ENCODE results near the gene SMCHD1. TPM values are rescaled to one million over a fixed set of nuclear protein-coding genes. Genes with fewer than 3 reads are reported as not detected.

The SMCHD1 gene
- total and polyA plus RNA-seq, 3 donors from 2014 or later, result 46.6 to 111 (median 87.2) TPM

DNA sequence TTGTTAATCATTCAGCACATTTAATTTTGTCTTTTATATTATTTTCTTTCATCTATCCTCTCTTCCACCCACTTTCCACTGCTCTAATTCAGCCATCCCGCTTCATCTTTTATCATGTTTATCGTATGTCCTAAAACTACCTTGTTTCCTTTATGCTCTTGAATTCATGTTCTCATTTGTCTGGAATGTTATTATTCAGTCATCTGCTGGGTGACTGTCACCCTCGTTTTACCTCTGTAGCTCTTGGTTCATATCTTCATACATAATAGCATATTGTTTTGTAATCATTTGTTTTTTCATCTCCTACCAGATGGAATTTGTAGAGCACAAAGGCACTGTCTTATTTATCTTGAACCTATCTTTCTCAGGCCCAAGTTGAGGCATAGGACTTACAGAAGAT, 37.0 kb downstream of the SMCHD1 start:
- 56 to 82% methylated on average over 3 of the region's 3 CpGs for WGBS, 2 donors
- intact Hi-C loops (cut with DNase I; ENCODE audit: low total_unique reads), result no loop called here
- no peak for DNase-seq
- Histone ChIP-seq H3K4me3 (no peak overlapping the region), H3K27ac (no peak overlapping the region), H3K4me1 (no peaks in the 10 kb centered on the region), H3K27me3 (no peaks in the 10 kb centered on the region), H3K9me3 (no peaks in the 10 kb centered on the region), H3K36me3 (ENCODE audit: low read depth, missing control alignments) (no peaks in the 10 kb centered on the region)
- TF ChIP-seq POLR2A (IDR thresholded peaks at IDR 0.05), result no peak
- TF ChIP-seq, protein P1, sequence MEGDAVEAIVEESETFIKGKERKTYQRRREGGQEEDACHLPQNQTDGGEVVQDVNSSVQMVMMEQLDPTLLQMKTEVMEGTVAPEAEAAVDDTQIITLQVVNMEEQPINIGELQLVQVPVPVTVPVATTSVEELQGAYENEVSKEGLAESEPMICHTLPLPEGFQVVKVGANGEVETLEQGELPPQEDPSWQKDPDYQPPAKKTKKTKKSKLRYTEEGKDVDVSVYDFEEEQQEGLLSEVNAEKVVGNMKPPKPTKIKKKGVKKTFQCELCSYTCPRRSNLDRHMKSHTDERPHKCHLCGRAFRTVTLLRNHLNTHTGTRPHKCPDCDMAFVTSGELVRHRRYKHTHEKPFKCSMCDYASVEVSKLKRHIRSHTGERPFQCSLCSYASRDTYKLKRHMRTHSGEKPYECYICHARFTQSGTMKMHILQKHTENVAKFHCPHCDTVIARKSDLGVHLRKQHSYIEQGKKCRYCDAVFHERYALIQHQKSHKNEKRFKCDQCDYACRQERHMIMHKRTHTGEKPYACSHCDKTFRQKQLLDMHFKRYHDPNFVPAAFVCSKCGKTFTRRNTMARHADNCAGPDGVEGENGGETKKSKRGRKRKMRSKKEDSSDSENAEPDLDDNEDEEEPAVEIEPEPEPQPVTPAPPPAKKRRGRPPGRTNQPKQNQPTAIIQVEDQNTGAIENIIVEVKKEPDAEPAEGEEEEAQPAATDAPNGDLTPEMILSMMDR (IDR thresholded peaks at IDR 0.05), result no peak

DNA sequence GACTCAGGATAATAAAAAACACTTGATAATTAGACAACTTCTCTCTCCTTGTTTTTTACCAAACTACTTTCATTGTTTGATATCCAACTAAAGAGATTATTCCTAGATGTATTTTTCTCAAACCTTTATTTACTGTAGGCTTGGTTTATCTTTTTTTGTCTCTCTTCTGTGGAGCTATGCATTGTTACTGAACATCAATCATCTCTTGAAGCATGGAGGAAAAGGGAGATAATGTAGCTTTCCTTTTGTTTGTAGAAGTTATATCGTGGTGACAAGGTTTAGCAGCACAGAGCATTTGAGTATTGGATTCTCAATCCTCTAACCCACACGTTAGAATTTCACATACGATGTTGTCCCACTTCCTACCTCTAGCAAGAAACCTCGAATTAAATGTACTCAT, 41.7 kb downstream of the SMCHD1 start:
- H3K27ac ChIP-seq, result no peak overlapping the region
- WGBS, 2 donors, result 88% methylated on average over 4 of the region's 4 CpGs
- TF ChIP-seq, protein P1 (IDR thresholded peaks at IDR 0.05), result no peak
- TF ChIP-seq POLR2A (IDR thresholded peaks at IDR 0.05), result no peak
- intact Hi-C loops (cut with DNase I; ENCODE audit: low total_unique reads), result no loop called here
- H3K36me3 ChIP-seq (ENCODE audit: low read depth, missing control alignments), result no peaks in the 10 kb centered on the region
- no peak overlapping the region for H3K4me3 ChIP-seq
- no peak for DNase-seq
- H3K4me1 ChIP-seq, result no peaks in the 10 kb centered on the region
- no peaks in the 10 kb centered on the region for H3K27me3 ChIP-seq
- no peaks in the 10 kb centered on the region for H3K9me3 ChIP-seq

- TF ChIP-seq, protein P1 (IDR thresholded peaks at IDR 0.05), result no peak
- no peak for TF ChIP-seq POLR2A (IDR thresholded peaks at IDR 0.05)
- no peaks in the 10 kb centered on the region for H3K4me1 ChIP-seq
- intact Hi-C loops (cut with DNase I; ENCODE audit: low total_unique reads), result no loop called here
- no peaks in the 10 kb centered on the region for H3K9me3 ChIP-seq
- 61 to 65% methylated on average over 3 of the region's 3 CpGs for WGBS, 2 donors
- DNase-seq, result no peak
- no peaks in the 10 kb centered on the region for H3K27me3 ChIP-seq
- no peak overlapping the region for H3K27ac ChIP-seq
- no peak overlapping the region for H3K4me3 ChIP-seq
- H3K36me3 ChIP-seq (ENCODE audit: low read depth, missing control alignments), result no peaks in the 10 kb centered on the region
Observed at GRCh38 chr18:2699001-2699400, 43.5 kb downstream of the SMCHD1 start.

DNA sequence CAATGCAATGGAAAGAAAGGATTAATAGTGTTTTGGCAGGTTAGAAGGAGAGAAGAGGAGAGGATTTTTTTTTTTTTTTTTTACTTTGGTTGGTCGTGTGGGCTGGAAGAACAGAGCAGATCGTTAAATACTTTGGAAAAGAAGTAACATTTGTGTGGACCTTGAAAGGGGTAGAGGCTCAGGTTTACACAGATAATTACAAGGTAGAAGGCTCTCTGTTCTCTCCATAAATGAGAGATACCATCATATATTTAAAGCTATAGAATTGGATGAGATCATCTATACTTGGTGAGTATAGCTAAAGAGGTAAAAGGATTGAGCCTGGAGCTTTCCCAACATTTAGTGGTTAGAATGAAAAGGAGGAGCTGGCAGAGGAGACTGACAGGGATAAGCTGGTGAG, 49.0 kb downstream of the SMCHD1 start:
- Histone ChIP-seq H3K27ac (no peak overlapping the region), H3K27me3 (no peaks in the 10 kb centered on the region), H3K36me3 (ENCODE audit: low read depth, missing control alignments) (no peaks in the 10 kb centered on the region), H3K9me3 (no peaks in the 10 kb centered on the region), H3K4me1 (no peaks in the 10 kb centered on the region), H3K4me3 (no peak overlapping the region)
- WGBS, 2 donors, result 57 to 68% methylated on average over 2 of the region's 2 CpGs
- intact Hi-C loops (cut with DNase I; ENCODE audit: low total_unique reads), result no loop called here
- DNase-seq, result no peak
- TF ChIP-seq POLR2A (IDR thresholded peaks at IDR 0.05), result no peak
- TF ChIP-seq, protein P1 (IDR thresholded peaks at IDR 0.05), result no peak

DNA sequence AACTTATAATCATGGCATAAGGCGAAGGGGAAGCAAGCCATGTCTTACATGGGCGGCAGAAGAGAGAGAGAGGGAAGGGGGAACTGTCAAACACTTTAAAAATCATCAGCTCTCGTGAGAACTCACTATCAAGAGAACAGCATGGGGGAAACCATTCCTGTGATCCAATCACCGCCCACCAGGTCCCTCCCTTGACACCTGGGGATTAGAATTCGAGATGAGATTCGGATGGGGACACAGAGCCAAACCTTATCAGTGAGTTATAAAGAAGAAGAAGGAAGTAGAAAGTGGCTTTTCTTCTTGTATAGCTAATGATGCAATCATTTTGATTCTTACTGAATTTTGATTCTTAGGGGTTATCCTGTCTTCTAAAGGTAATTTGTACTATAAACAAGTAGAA, 51.4 kb downstream of the SMCHD1 start:
- intact Hi-C loops (cut with DNase I; ENCODE audit: low total_unique reads), result no loop called here
- TF ChIP-seq POLR2A (IDR thresholded peaks at IDR 0.05), result no peak
- TF ChIP-seq, protein P1 (IDR thresholded peaks at IDR 0.05), result no peak
- Histone ChIP-seq H3K9me3 (no peaks in the 10 kb centered on the region), H3K27ac (no peak overlapping the region), H3K27me3 (no peaks in the 10 kb centered on the region), H3K4me3 (no peak overlapping the region), H3K36me3 (ENCODE audit: low read depth, missing control alignments) (no peaks in the 10 kb centered on the region), H3K4me1 (no peaks in the 10 kb centered on the region)
- no peak for DNase-seq
- 88 to 89% methylated on average over 6 of the region's 6 CpGs for WGBS, 2 donors
